Stomach (tissue), 9 donors: Measurements from ENCODE around the gene AREG. TPM values are rescaled to one million over a fixed set of nuclear protein-coding genes. Genes with fewer than 3 reads are reported as not detected.

Experiments
- DNase-seq, 2 donors: peaks; one replicate each; pipeline versions ENCODE4 v3.0.0 to v3.0.0-alpha.2; 2013 to 2019
- H3K27ac ChIP-seq, 5 donors: fragments of 200-600 bp in 4 of 5; sonication (generic) in 4 of 5; one replicate each; pipeline ENCODE4 v1.5.1; 2013 to 2019; ENCODE audit warnings: mild to moderate bottlenecking in 1 of 5, moderate library complexity in 1 of 5
- H3K27me3 ChIP-seq, 3 donors: fragments of 200-600 bp; sonication (generic); one replicate each; pipeline ENCODE4 v1.5.1; 2017 to 2019; ENCODE audit warnings: mixed run types in 1 of 3
- H3K36me3 ChIP-seq, 4 donors: fragments of 200-600 bp; sonication (generic); 1 replicate in 3 of 4; 2 replicates in 1 of 4; pipeline ENCODE4 v1.5.1; 2016 to 2019
- H3K4me1 ChIP-seq, 4 donors: fragments of 200-600 bp; sonication (generic); one replicate each; pipeline ENCODE4 v1.5.1; 2016 to 2019
- H3K4me3 ChIP-seq, 4 donors: fragments of 200-600 bp; sonication (generic) in 3 of 4; one replicate each; pipeline ENCODE4 v1.5.1; 2016 to 2019; ENCODE audit warnings: mild to moderate bottlenecking in 1 of 4
- H3K9me3 ChIP-seq, 4 donors: fragments of 200-600 bp; sonication (generic); one replicate each; pipeline ENCODE4 v1.5.1; 2016 to 2019
- CTCF ChIP-seq, 7 experiments: fragments of 450-650 bp in 4 of 7; fragments of 200-600 bp in 3 of 7; sonication (generic) in 3 of 7; IDR thresholded peaks; one replicate each; pipeline ENCODE4 v1.5.1; 2016 to 2019; ENCODE audit warnings: antibody characterized with exemption in 7 of 7, control low read depth in 2 of 7, mild to moderate bottlenecking in 1 of 7
- EP300 ChIP-seq: sonication (generic); formaldehyde crosslinking; IDR thresholded peaks from one replicate; pipeline ENCODE4 v1.6.1; 2017; ENCODE audit warnings: antibody characterized with exemption
- POLR2A ChIP-seq, 4 donors: fragments of 450-650 bp; IDR thresholded peaks; one replicate each; pipeline ENCODE4 v1.6.1; 2016; ENCODE audit warnings: antibody characterized with exemption in 4 of 4, control low read depth in 2 of 4, mild to moderate bottlenecking in 1 of 4, moderate library complexity in 1 of 4
- POLR2AphosphoS5 ChIP-seq, 3 donors: sonication (generic); formaldehyde crosslinking; IDR thresholded peaks; one replicate each; pipeline ENCODE4 v1.6.1; 2016; ENCODE audit warnings: antibody characterized with exemption in 3 of 3
- WGBS, 5 donors: extraction: QIAGEN DNeasy Blood & Tissue Kit in 3 of 5; methylation state at CpG; one replicate each; pipeline versions ENCODE4 v1.1.5 to v1.1.7; 2013 to 2018; 5-methylcytosine and 5-hydroxymethylcytosine counted together
- intact Hi-C: fragments of 100-400 bp; cut with DNase I; formaldehyde crosslinking; loops from one replicate; pipeline ENCODE4 v1.15.1; 2023; ENCODE audit warnings: low total_unique reads
- polyA plus RNA-seq, 3 donors: library from polyadenylated mRNA; stranded (reverse); fragments of 200-250 nt; gene quantifications; one replicate each; pipeline ENCODE4 v1.2.3, GENCODE V29; 2013
- total RNA-seq, 5 donors: library from RNA; depleted of rRNA; stranded (reverse); fragments of >200 nt; gene quantifications; one replicate each; pipeline versions ENCODE4 v1.1.0 to v1.2.3, GENCODE V29; 2014 to 2016
- donor health status: healthy with polysubstance abuse.
- donor health status: Bipolar disorder and iron deficiency.
- donor health status: healthy.

AREG gene
- total and polyA plus RNA-seq, 8 donors: 4.3 to 23.0 (median 14.0) TPM; not detected in 1

- TF ChIP-seq POLR2AphosphoS5 (IDR thresholded peaks at IDR 0.05) (no peak), POLR2A (IDR thresholded peaks at IDR 0.05) (no peak), CTCF (IDR thresholded peaks at IDR 0.05) (no peak), EP300 (no peak)
- intact Hi-C loops: no loop called here
- whole genome bisulfite sequencing, 5 donors: 52 to 86% (median 65%) methylated on average over 5 of the region's 5 CpGs
- H3K27ac ChIP-seq: no peak overlapping the region
- DNase-seq: no peak
- H3K4me1 ChIP-seq: no peaks in the 10 kb centered on the region
- no peaks in the 10 kb centered on the region for H3K36me3 ChIP-seq
- no peak overlapping the region for H3K4me3 ChIP-seq
- H3K9me3 ChIP-seq: peaks cover 0 to 10% (median 2%) of the 10 kb centered on the region in 4 donors
- no peaks in the 10 kb centered on the region for H3K27me3 ChIP-seq
These were observed 12.0 kb downstream of the AREG start for GRCh38 chr4:74456849-74457395.

GRCh38 chr4:74460833-74461232, 15.9 kb downstream of the AREG start:
- intact Hi-C loops: no loop called here
- Histone ChIP-seq H3K27me3 (no peaks in the 10 kb centered on the region), H3K27ac (no peak overlapping the region), H3K9me3 (peaks cover 0 to 10% (median 2%) of the 10 kb centered on the region in 4 donors), H3K36me3 (no peaks in the 10 kb centered on the region), H3K4me1 (no peaks in the 10 kb centered on the region), H3K4me3 (no peak overlapping the region)
- no peak for DNase-seq
- TF ChIP-seq POLR2A (IDR thresholded peaks at IDR 0.05): no peak

GRCh38 chr4:74463123-74463522, 18.2 kb downstream of the AREG start:
- no peak for DNase-seq
- Histone ChIP-seq H3K4me1 (no peaks in the 10 kb centered on the region), H3K27ac (no peak overlapping the region), H3K27me3 (no peaks in the 10 kb centered on the region), H3K36me3 (no peaks in the 10 kb centered on the region), H3K4me3 (no peak overlapping the region), H3K9me3 (peaks cover 0 to 10% (median 2%) of the 10 kb centered on the region in 4 donors)
- no peak for TF ChIP-seq CTCF (IDR thresholded peaks at IDR 0.05)
- no peak for TF ChIP-seq EP300
- TF ChIP-seq POLR2AphosphoS5 (IDR thresholded peaks at IDR 0.05): no peak
- no peak for TF ChIP-seq POLR2A (IDR thresholded peaks at IDR 0.05)
- intact Hi-C loops: no loop called here
- 82 to 92% (median 90%) methylated on average over 1 of the region's 1 CpG for WGBS, 5 donors

- DNase-seq: no peak
- intact Hi-C loops: no loop called here
- Histone ChIP-seq H3K4me3 (no peak overlapping the region), H3K36me3 (no peaks in the 10 kb centered on the region), H3K27ac (no peak overlapping the region), H3K9me3 (peaks cover 0 to 10% (median 2%) of the 10 kb centered on the region in 4 donors), H3K4me1 (no peaks in the 10 kb centered on the region), H3K27me3 (no peaks in the 10 kb centered on the region)
- TF ChIP-seq EP300 (no peak), POLR2AphosphoS5 (IDR thresholded peaks at IDR 0.05) (no peak), CTCF (IDR thresholded peaks at IDR 0.05) (no peak)
These were observed 19.4 kb downstream of the AREG start for GRCh38 chr4:74464291-74464690.

GRCh38 chr4:74466242-74466641, 21.3 kb downstream of the AREG start:
- Histone ChIP-seq H3K4me3 (no peak overlapping the region), H3K27ac (no peak overlapping the region), H3K9me3 (peaks cover 0 to under 1% (median 0%) of the 10 kb centered on the region in 4 donors), H3K4me1 (no peaks in the 10 kb centered on the region), H3K27me3 (no peaks in the 10 kb centered on the region), H3K36me3 (no peaks in the 10 kb centered on the region)
- WGBS, 5 donors: 51 to 72% (median 69%) methylated on average over 1 of the region's 1 CpG
- no peak for DNase-seq
- TF ChIP-seq EP300 (no peak), CTCF (IDR thresholded peaks at IDR 0.05) (no peak), POLR2AphosphoS5 (IDR thresholded peaks at IDR 0.05) (no peak), POLR2A (IDR thresholded peaks at IDR 0.05) (no peak)
- intact Hi-C loops: no loop called here
